IPS-11a (cell line): ENCODE results near the gene CNTNAP2.

Source experiments
- H3K4me3 ChIP-seq: one replicate; pipeline ENCODE4 v1.5.1; 2013; ENCODE audit warnings: low read depth, low read length, control low read depth

The CNTNAP2 gene

DNA sequence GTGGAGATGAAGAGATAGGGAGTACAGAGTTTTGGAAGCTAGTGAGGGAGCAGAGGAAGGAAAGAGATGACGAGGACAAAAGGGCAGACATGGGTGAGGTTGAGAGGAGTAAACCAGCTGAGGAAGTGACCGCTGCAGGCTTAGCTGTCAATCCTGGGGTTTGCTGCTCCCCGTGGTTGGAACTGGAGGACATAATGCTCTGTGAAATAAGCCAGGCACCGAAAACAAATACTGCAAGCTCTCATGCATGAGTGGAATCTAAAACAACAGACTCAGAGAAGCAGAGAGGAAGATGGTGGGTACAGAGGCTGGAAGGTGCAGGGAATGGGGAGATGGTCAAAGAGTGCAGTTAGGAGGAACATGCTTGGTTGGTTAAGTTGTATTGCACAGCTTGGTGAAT is 1991.8 kb downstream of the CNTNAP2 start:
- no peak overlapping the region for H3K4me3 ChIP-seq

DNA sequence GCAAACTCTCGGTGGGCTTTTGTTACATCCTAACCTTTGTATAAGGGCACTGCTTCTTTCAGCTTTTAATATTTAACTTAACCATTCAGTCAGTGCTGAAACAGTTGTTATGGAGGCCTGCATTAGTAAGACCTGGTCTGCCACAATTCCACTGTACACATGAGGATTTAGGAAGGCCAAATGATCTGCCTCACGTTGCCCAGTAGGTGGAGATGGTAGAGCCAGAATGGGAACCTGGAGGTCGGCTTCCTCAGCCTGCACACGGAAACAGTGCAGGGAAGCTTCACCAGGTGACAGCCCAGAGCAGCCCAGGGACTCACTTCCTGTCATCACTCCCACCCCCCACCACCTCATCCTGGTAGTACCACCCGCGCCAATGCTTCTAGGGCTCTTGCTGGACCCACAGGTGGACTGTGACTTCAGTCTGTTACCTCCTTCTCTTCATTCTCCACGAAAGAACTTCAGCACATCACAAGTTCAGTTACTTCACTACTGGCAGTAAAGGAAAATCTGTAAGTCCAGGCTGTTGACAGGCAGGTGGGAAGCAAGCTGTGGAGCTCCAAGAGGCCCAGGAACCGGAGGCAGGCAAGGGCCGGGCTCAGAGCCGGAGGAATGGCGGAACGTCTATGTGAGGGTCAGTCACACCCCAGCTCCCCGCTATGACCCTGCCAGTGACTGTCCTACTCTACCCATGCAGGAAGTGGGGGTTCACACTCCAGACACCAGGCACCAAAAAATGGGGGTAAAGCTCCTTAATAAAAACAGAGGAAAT is 1993.7 kb downstream of the CNTNAP2 start:
- H3K4me3 ChIP-seq = no peak overlapping the region

DNA sequence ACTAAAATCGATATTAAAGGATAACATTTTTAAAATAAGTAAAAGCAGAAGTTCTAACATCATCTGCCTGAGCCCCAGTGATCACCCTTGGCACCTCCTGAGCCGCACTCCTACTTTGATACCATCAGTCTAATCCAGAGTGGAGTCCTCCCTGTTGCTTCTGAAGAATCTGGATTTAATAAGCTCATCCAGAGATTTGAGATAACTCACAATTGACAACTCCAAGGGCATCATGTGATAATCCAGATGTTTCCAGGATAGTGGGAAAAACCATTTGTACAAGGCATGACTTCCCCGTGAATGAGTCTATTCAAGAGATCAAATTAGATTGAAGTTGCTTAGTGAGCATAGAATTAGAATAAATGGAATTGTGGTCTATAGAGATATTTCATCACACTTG is 1998.2 kb downstream of the CNTNAP2 start:
- H3K4me3 ChIP-seq = no peak overlapping the region

DNA sequence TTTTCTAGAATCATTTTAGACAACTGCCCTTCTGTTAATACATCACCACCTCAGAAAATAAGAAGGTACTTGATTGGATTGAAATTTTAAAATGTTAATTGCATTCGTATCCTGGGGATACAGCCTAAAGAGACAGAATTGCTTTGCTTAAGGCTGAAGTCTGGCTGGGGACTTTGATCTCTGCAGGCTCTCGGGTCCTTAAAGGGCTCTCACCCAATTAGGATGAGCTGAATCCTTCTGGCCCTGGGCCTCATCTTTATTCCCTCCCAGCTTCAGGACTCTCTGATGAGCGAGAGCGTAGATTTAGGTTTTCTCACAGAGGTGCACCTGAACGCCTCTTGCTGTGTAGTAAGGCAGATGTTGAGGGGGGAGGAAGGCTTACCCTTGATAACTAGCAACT is 1998.7 kb downstream of the CNTNAP2 start:
- H3K4me3 ChIP-seq = no peak overlapping the region

DNA sequence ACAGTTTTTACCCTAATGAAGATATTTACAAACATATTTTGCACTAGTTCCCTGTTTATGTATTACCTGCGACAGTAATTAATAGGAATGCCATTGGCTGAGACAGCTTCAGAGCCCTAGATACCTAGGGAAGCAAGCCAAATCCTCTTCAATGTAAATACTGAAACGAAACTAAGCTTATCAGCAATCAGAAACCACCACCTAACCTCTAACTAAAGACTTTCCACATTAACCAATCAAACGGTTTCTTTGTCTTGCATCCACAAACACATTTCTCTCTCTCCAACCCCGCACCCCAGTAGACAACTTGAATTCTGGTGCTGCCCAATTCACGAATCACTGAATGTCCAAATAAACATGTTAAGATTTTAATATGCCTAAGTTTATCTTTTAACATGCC is 1999.6 kb downstream of the CNTNAP2 start:
- H3K4me3 ChIP-seq = no peak overlapping the region

DNA sequence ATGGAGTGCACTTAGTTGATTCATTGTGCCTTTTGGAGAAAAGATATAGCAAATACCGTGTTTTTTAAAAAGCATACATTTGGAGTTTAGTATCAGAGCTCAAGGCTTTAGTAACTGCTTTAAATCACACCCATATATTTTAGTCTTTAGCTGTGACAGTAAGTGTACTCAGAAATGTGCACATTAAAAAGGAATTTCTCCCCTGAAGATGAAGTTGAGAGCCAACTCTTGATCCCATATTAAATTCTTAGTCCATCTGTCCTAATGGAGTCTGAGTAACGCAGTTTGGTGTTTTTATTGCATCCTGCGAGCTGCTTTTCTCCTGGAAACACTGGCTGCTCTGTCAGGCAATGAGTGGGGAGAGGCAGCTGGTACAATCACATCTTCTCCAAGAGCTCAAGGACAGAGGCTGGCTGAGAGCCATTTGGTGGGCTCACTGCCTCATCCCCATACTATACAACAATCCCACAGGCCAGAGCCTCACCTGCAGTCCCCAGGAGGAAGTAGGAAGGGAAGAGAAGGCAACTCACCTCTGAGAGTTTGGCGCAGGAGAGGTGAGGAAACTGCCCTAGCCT is 2000.3 kb downstream of the CNTNAP2 start:
- no peak overlapping the region for H3K4me3 ChIP-seq

DNA sequence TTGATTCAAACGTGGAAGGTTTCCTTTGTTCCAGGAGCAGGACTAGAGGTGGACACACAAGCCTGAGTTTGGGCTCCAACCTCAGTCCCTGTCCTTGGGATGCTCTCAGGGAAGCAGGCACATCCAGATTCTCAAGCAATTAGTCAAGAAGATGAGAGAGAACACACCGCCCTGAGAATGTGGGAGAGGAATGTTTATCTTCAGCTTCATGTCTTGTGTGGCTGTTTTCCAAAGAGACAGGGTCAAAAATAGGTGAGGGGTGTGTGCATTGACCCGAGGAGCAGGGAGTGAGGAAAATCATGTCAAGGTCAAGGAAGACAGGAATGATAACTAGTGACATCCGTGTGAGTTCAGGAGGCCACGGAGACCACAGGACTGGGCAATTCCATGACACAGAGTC is 2001.8 kb downstream of the CNTNAP2 start:
- H3K4me3 ChIP-seq = no peak overlapping the region

DNA sequence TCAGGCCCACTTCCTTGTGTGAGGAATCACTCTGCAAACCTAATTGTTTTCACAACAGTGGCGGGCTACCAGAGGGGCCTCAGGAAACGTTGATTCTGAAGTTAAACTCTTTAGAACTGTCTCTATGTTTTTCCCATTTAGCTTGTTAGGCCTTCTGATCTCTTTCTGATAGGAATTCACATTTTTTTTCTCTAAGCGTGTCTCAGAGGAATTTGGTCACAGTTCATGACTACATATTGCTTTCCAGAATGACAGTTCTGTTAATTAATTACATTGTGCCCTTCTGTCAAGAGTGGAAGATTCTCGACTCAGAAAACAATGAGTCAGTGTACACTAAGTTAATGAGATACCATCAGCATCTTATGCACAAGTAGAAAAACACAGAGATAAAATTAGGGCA is 2004.8 kb downstream of the CNTNAP2 start:
- H3K4me3 ChIP-seq = no peak overlapping the region

DNA sequence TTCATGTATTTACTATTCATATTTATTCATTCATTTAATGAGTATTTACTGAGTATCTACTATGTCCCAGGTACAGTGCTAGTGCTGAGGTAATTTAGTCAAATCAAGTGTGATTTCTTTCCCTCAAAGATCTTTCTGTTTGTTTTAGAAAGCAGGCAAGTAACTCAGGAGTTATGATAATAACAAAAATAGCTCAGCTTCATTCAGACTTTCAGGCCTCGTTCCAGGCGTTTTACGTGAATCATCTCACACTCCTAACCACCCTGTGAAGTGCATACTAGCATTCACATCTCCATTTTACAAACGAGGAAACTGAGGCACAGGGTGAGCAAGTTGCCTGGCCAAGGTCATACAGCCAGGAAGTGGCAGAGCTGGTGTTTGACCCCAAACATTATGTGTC is 2005.2 kb downstream of the CNTNAP2 start:
- no peak overlapping the region for H3K4me3 ChIP-seq

DNA sequence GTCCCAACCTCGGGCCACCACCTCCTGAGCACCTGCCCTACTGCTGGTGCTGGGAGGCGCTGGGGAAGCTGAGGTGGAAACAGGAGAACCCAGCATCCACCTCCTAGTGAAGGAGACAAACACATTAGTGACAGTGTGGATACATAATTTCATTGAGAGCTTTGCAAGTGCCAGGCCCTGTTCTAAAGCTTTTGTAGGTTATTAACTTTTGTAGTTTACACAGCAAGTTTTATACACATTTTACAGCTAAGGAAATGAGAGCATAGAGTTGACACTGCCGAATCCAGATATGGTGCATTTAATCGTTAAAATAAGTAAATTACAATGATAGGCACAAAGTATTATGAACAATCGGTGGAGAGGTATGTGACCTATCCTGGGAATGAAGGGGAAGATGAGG is 2007.9 kb downstream of the CNTNAP2 start:
- no peak overlapping the region for H3K4me3 ChIP-seq

DNA sequence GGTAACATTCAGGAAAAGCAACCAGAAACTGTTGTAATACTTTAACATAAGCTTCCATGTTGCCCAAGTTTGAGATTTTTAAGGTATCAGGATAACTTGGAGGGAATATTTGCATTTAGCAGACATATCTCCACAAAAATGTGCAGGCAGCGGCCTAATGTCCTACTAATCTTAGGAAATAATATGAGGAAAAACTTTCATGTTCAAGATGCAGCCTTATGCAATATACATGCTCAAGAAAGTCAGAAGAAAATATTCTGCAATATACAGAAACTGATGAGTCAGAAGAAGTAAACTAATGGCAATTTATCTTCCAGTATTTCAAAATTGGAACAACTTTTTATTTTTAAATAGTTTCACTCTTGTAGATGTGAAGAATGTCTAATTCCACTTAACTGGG is 2010.8 kb downstream of the CNTNAP2 start:
- H3K4me3 ChIP-seq = no peak overlapping the region

DNA sequence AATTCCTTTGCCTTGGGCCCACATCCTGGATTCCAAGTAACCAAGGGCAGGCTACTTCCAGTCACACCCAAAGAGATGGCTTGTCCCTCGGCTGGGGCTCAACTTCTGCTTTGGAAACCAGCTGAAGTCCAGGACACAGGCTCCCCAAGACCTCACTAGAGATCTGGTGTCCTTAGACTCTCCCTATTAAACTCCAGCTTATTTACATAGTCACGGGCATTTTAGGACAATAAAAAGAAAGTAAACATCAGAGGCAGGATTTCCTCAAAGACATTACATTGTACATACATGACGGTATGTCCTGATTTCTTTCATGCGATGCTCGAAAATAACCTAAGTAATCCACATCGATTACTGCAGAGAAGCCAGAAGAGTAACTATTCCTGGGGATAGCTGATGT is 2012.4 kb downstream of the CNTNAP2 start:
- no peak overlapping the region for H3K4me3 ChIP-seq

DNA sequence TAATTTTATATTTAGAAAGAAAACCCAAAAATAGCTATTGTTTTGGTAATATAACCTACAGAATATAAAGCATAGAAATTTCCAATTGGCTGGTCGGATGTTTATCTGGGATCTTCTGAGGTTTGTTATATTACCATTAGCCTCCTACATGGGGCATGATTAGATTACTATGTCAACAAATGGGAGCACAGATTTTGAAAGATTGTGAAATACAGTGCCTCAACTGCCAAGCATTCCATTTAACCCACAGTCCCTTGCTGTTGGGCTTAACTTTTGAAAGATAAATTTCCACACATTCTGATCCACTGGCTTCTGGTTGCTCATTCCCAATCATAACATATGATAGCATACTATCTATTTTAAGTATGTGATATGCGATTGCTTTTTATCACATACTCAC is 2018.5 kb downstream of the CNTNAP2 start:
- no peak overlapping the region for H3K4me3 ChIP-seq

DNA sequence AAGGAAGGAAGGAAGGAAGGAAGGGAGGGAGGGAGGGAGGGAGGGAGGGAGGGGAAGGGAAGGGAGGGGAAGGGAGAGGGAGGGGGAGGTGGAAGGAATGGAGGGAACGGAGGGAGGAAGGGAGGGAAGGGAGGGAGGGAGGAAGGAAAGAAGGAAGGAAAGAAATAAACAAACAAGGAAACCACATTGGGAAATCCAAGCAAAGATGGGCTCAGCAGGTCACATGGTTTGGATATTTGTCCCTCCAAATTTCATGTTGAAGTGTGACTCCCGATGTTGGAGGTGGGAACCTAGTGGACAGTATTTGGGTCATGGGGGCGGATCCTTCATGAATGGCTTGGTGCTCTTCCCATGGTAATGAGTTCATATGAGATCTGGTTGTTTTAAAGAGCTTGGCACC is 2019.4 kb downstream of the CNTNAP2 start:
- H3K4me3 ChIP-seq = no peak overlapping the region

DNA sequence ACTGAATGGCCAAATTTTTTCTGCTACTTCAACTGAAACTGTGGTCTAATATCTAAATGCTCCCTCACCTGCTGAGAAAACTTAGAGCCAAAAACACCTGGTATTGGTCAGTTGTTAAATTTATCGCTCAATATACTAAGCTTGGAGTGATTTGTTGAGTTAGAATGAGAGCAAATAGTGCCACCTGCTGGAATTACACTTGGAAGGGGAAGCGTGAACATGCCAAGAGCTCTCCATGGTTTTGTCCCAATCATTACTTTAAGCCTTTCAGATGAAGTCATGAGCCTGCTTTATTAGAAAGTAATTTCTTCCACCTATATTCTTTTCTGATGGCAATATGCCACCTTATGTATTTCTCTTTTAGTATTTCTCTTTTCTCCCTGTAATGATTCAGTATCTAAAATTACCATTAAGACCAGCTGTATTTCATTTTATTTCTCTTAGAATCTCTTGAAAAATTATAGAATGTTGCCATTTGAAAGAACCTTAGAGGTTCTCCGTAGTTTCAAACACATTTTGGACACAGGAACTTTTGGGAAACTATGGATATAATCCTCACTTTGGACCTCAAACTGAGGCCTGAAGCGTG is 2026.2 kb downstream of the CNTNAP2 start:
- H3K4me3 ChIP-seq = no peak overlapping the region

DNA sequence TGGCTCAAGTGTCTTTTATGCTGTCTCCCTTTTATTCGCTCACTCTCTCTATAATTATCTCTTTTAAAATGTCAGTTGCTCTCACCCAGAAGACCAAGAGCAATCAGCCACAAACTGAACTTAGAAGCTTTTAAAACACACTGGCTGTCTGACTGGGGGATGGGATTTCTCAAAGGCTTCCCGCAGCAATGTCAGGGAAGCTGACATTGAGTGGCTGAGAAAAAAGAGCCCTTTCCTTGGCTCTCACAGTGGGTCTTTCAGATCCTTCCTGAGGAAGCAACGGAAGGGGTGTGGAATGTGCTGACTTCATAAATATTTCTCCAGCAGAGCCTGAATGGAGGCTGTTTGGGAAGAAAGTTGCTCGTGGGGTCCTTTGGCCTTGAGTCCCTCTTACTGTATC is 2028.2 kb downstream of the CNTNAP2 start:
- no peak overlapping the region for H3K4me3 ChIP-seq

DNA sequence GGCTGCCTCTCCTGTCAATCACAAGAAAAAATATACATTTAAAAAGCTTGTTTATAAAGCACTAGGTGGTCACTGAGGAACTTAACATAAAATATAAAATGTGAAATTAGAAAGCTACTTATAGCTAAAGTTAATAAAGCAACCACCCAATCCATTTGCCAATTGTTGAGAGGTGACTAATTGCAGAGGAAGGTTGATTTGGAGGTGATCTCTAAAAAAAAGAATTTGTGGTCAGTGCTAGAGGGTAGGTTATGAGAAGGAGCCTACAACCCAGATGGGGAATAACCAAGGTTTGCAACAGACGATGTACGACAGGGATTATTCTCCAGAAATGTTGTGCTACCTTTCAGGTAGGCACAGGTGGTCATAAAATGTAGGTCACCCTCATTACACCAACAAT is 2029.7 kb downstream of the CNTNAP2 start:
- no peak overlapping the region for H3K4me3 ChIP-seq

DNA sequence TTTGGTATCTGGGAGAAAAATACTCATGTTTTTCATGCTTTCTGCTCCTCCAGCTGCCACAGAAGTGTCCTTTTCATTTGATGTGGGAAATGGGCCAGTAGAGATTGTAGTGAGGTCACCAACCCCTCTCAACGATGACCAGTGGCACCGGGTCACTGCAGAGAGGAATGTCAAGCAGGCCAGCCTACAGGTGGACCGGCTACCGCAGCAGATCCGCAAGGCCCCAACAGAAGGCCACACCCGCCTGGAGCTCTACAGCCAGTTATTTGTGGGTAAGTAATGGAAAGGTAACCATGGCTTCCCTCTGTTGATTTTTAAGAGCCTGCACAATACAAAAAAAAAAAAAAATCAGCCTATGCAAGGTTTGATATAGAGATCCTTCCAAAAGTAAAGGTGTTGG is 2030.8 kb downstream of the CNTNAP2 start:
- H3K4me3 ChIP-seq = no peak overlapping the region

DNA sequence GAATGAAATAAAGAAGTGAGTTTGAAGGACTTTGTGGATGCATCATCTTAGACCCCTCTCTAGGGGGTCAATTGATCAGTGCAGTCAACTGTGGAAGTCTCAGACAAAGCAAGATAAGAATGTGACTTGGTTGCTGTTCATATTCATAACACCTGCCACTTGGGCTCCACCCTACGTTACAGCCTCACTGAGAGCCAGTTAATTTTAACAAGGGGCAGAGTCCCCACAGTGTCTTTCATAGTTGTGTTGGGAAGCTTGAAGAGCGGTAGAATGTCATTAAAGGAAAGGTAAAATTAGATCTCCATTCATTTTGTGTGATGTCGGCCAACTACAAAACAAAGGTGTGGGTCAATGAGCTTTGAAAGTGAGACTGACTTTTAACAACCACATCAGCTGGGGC is 2031.9 kb downstream of the CNTNAP2 start:
- no peak overlapping the region for H3K4me3 ChIP-seq

DNA sequence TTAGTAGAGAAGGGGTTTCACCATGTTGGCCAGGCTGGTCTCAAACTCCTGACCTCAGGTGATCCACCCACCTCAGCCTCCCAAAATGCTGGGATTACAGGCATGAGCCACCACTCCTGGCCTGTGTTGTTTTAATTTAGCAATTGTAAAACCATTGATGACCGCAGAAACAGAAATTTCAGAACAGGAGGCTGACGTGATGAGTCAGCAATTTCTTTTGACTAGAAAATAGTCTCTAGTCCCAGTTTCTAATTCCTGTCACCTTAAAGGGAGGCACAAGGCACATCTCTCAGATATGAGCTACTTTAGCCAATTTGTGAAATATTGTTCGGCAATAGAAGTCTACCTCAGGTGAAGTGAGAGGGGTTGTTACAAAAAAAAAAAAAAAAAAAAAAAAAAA is 2033.1 kb downstream of the CNTNAP2 start:
- H3K4me3 ChIP-seq = no peak overlapping the region

DNA sequence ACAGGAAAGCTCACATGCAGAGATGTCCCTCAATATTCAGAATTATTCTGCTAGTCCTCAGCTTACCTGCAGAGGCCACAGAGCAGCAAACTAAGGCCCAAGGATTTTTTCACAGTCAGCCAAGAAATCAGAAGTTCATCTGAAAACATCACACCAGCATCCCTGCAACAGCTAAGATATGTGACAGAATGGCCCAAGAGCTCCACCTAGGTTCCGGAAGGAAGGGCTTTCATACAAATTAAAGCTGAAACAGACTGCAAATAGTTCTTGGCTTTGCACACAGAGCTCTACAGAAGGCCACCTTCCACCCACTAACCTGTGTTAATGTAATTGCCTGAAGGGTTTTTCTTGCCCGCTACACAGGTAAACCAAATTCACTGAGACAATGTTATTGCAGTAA is 2035.2 kb downstream of the CNTNAP2 start:
- H3K4me3 ChIP-seq = no peak overlapping the region

DNA sequence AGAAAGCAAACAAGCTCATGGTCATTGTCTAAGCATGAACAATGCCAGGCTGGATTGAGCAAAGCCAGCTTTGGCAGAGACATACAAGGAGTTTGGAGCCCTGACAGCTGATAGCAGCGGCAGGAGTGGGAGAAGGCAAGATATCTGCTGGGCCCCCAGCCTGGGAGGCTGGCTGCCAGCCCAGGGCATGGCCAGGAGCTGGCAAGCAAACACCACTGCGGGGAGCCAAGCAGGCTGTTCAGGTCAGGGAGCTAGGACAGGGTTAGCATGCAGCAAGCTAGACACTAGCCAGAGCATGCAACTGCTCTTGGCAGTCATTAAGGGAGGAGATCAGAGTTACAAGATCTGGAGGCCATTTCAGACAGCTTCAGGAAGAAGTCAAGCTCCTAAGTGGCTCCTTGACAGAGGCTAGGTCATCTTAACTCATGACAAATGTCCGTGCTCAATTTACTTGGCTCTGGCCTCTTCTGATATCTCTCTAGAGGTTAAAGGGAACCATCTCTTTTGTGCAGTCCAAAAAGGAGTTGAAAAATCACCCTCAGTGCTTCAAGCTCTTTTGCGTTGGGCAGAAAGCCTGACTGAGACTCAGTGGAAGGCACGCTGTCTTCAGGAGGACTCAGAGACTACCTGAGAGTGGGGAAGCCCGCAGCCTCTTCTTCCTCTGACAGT is 2037.1 kb downstream of the CNTNAP2 start:
- H3K4me3 ChIP-seq = no peak overlapping the region
